Kidney (tissue), 14 donors: ENCODE results near the gene PTGIS. TPM values are rescaled to one million over a fixed set of nuclear protein-coding genes. Genes with fewer than 3 reads are reported as not detected.

ENCODE experiments used
- DNase-seq, 5 donors: peaks; one replicate each; pipeline ENCODE4 v3.0.0-alpha.2; 2013 to 2020
- FAIRE-seq: peaks from 2 replicates; lab custom pipeline; 2012; peaks lifted over from hg19 to GRCh38; lab: Jason Lieb, UNC
- H3K27ac ChIP-seq, 2 donors: one replicate each; pipeline ENCODE4 v1.7.0; 2013; ENCODE audit warnings: low read depth in 2 of 2, low read length in 2 of 2, inconsistent platforms in 1 of 2
- H3K27me3 ChIP-seq: one replicate; pipeline ENCODE4 v1.7.1; 2013; ENCODE audit warnings: low read length, inconsistent platforms; ENCODE audit not compliant: control insufficient read depth, insufficient read depth
- H3K36me3 ChIP-seq, 3 donors: one replicate each; pipeline versions ENCODE4 v1.7.0 to v1.7.1; 2013; ENCODE audit warnings: low read length in 3 of 3, control low read depth in 1 of 3, inconsistent platforms in 1 of 3; ENCODE audit not compliant: insufficient read depth in 3 of 3, control insufficient read depth in 2 of 3
- H3K4me1 ChIP-seq, 3 donors: one replicate each; pipeline versions ENCODE4 v1.7.0 to v1.7.1; 2013; ENCODE audit warnings: low read length in 3 of 3, inconsistent platforms in 1 of 3, low read depth in 1 of 3; ENCODE audit not compliant: control insufficient read depth in 2 of 3, insufficient read depth in 2 of 3
- H3K4me3 ChIP-seq, 3 donors: one replicate each; pipeline versions ENCODE4 v1.7.0 to v1.8.1; 2013; ENCODE audit warnings: low read length in 3 of 3, control low read depth in 1 of 3, inconsistent platforms in 1 of 3
- H3K9ac ChIP-seq, 3 donors: one replicate each; pipeline versions ENCODE4 v1.7.0 to v1.7.1; 2013; ENCODE audit warnings: low read length in 3 of 3, control low read depth in 1 of 3, inconsistent platforms in 1 of 3
- H3K9me3 ChIP-seq, 3 donors: one replicate each; pipeline versions ENCODE4 v1.7.0 to v1.7.1; 2013; ENCODE audit warnings: low read length in 3 of 3, control low read depth in 1 of 3, inconsistent platforms in 1 of 3; ENCODE audit not compliant: control insufficient read depth in 2 of 3, insufficient read depth in 1 of 3
- CTCF ChIP-seq: IDR thresholded peaks from 3 replicates; pipeline ENCODE4 v1.5.1; 2012; ENCODE audit warnings: mild to moderate bottlenecking, moderate library complexity, borderline replicate concordance; ENCODE audit not compliant: insufficient read depth; ENCODE audit errors: extremely low read depth
- intact Hi-C: fragments of 100-400 bp; cut with DNase I; formaldehyde crosslinking; loops from one replicate; pipeline ENCODE4 v1.11.1; 2022
- polyA plus RNA-seq: library from polyadenylated mRNA; stranded (reverse); fragments of 350-450 nt; fragmentation: Illumina TruSeq; extraction: RNeasy Lipid Tissue Mini Kit (QIAGEN cat#74804); gene quantifications from one replicate; pipeline ENCODE4 v1.2.3, GENCODE V29; 2014; ENCODE audit warnings: low read depth, low replicate concordance; ENCODE audit not compliant: insufficient read depth
- total RNA-seq: library from RNA; stranded (reverse); fragmentation: NEBNext Ultra II Directional; extraction: Animal tissue kit (Norgen Biotek cat#: 25700); gene quantifications from one replicate; pipeline ENCODE4 v1.2.1, GENCODE V29; 2021
- donor health status: control.
- donor health status: control.
- donor health status: control.
- donor health status: control.
- donor health status: control.
- donor health status: DM: yes; HTN: yes; CAD: no.
- donor health status: Normal renal cell carcinoma (clear cell type).

Gene PTGIS
- total and polyA plus RNA-seq, 2 donors from 2014 or later, result 3.1 to 24.1 TPM

GRCh38 chr20:49562311-49563014, 5.5 kb downstream of the PTGIS start:
- Histone ChIP-seq H3K9ac (no peak overlapping the region), H3K27ac (peak overlapping the region; percentile 29 to 48)
- no peak for FAIRE-seq

GRCh38 chr20:49561806-49562205, 6.1 kb downstream of the PTGIS start:
- intact Hi-C loops, result no loop called here
- DNase-seq, result no peak
- no peak for FAIRE-seq
- no peak overlapping the region for H3K4me3 ChIP-seq
- peak overlapping the region; percentile 4 to 17 for H3K27ac ChIP-seq
- no peaks in the 10 kb centered on the region for H3K27me3 ChIP-seq
- no peaks in the 10 kb centered on the region for H3K4me1 ChIP-seq
- H3K36me3 ChIP-seq, result no peaks in the 10 kb centered on the region
- no peaks in the 10 kb centered on the region for H3K9me3 ChIP-seq
- H3K9ac ChIP-seq, result no peak overlapping the region
- TF ChIP-seq CTCF, result no peak

More at GRCh38 chr20:49562311-49563014, 5.5 kb downstream of the PTGIS start:
- peak; percentile 39 to 91 (median 46) for DNase-seq
- Histone ChIP-seq H3K36me3 (no peaks in the 10 kb centered on the region), H3K9me3 (no peaks in the 10 kb centered on the region), H3K4me3 (no peak overlapping the region), H3K27me3 (no peaks in the 10 kb centered on the region), H3K4me1 (peaks cover 0 to under 1% (median 0%) of the 10 kb centered on the region in 3 donors)
- intact Hi-C loops, result no loop called here
- TF ChIP-seq CTCF, result no peak

- no peaks in the 10 kb centered on the region for H3K36me3 ChIP-seq
- no peak for TF ChIP-seq CTCF
- no peak overlapping the region for H3K27ac ChIP-seq
- no peaks in the 10 kb centered on the region for H3K4me1 ChIP-seq
- no peak overlapping the region for H3K4me3 ChIP-seq
- DNase-seq, result peak in 1 of 5 donors; percentile 19
- no peak overlapping the region for H3K9ac ChIP-seq
- FAIRE-seq, result no peak
- H3K9me3 ChIP-seq, result no peaks in the 10 kb centered on the region
- intact Hi-C loops, result no loop called here
- H3K27me3 ChIP-seq, result no peaks in the 10 kb centered on the region
These were observed 6.7 kb downstream of the PTGIS start for GRCh38 chr20:49561256-49561655.
